ENCODE results near the gene PHETA1. TPM values are rescaled to one million over a fixed set of nuclear protein-coding genes. Genes with fewer than 3 reads are reported as not detected.

Gene PHETA1
- total RNA-seq, 1 experiment from 2014 or later, result 3.4 TPM

GRCh38 chr12:111354511-111354910, 14.4 kb downstream of the PHETA1 start:
- BruUV-seq (replicated peaks), result no TSS peak
- peaks cover under 1% of the 10 kb centered on the region for H3K36me3 Mint-ChIP-seq (ENCODE audit: insufficient read depth, unreplicated experiment)
- no peak for DNase-seq (ENCODE audit: unreplicated experiment)
- H3K4me1 Mint-ChIP-seq (ENCODE audit: insufficient read depth, unreplicated experiment), result no peaks in the 10 kb centered on the region
- no peak for TF ChIP-seq CTCF (IDR thresholded peaks at IDR 0.05; ENCODE audit: unreplicated experiment)
- no peak overlapping the region for H3K4me3 Mint-ChIP-seq (ENCODE audit: unreplicated experiment)
- POLR2A ChIA-PET, result no interaction called here
- H3K27ac Mint-ChIP-seq (ENCODE audit: low read depth, unreplicated experiment), result no peak overlapping the region
- no peaks in the 10 kb centered on the region for H3K27me3 Mint-ChIP-seq (ENCODE audit: insufficient read depth, unreplicated experiment)
- CTCF ChIA-PET, result no interaction called here
- intact Hi-C loops (cut with micrococcal nuclease), result no loop called here
- peaks cover 2% of the 10 kb centered on the region for H3K9me3 Mint-ChIP-seq (ENCODE audit: unreplicated experiment)

- Mint-ChIP-seq H3K27ac (ENCODE audit: low read depth, unreplicated experiment) (no peak overlapping the region), H3K27me3 (ENCODE audit: insufficient read depth, unreplicated experiment) (no peaks in the 10 kb centered on the region), H3K4me1 (ENCODE audit: insufficient read depth, unreplicated experiment) (no peaks in the 10 kb centered on the region), H3K36me3 (ENCODE audit: insufficient read depth, unreplicated experiment) (no peaks in the 10 kb centered on the region), H3K4me3 (ENCODE audit: unreplicated experiment) (no peak overlapping the region), H3K9me3 (ENCODE audit: unreplicated experiment) (peaks cover 10% of the 10 kb centered on the region)
- intact Hi-C loops (cut with micrococcal nuclease), result no loop called here
- CTCF ChIA-PET, result interaction anchor here (0.6 to 1.2 kb wide), 2 partner anchors 14 to 1158 kb away, joined by 3 to 4 read pairs; no protein-coding TSS in a partner anchor
- BruUV-seq (replicated peaks), result no TSS peak
- POLR2A ChIA-PET, result no interaction called here
- TF ChIP-seq CTCF (IDR thresholded peaks at IDR 0.05; ENCODE audit: unreplicated experiment), result no peak
- no peak for DNase-seq (ENCODE audit: unreplicated experiment)
Observed at GRCh38 chr12:111353603-111354295, 15.1 kb downstream of the PHETA1 start.

GRCh38 chr12:111353026-111353425, 15.9 kb downstream of the PHETA1 start:
- CTCF ChIA-PET, result interaction anchor here (1.2 kb wide), 1 partner anchor 15 kb away, joined by 3 read pairs; no protein-coding TSS in a partner anchor
- no peak overlapping the region for H3K27ac Mint-ChIP-seq (ENCODE audit: low read depth, unreplicated experiment)
- intact Hi-C loops (cut with micrococcal nuclease), result no loop called here

More at GRCh38 chr12:111353026-111353425, 15.9 kb downstream of the PHETA1 start:
- Mint-ChIP-seq H3K36me3 (ENCODE audit: insufficient read depth, unreplicated experiment) (no peaks in the 10 kb centered on the region), H3K27me3 (ENCODE audit: insufficient read depth, unreplicated experiment) (no peaks in the 10 kb centered on the region), H3K9me3 (ENCODE audit: unreplicated experiment) (peaks cover 11% of the 10 kb centered on the region), H3K4me3 (ENCODE audit: unreplicated experiment) (no peak overlapping the region), H3K4me1 (ENCODE audit: insufficient read depth, unreplicated experiment) (no peaks in the 10 kb centered on the region)
- no TSS peak for BruUV-seq (replicated peaks)
- POLR2A ChIA-PET, result no interaction called here
- no peak for TF ChIP-seq CTCF (IDR thresholded peaks at IDR 0.05; ENCODE audit: unreplicated experiment)
- no peak for DNase-seq (ENCODE audit: unreplicated experiment)
